ENCODE results near the gene PTAFR. TPM values are rescaled to one million over a fixed set of nuclear protein-coding genes. Genes with fewer than 3 reads are reported as not detected.

The PTAFR gene
- polyA plus RNA-seq, 1 donor (not counting 4 experiments of a cell fraction or from before 2014, with no cell fraction given) = 19.6 TPM

DNA sequence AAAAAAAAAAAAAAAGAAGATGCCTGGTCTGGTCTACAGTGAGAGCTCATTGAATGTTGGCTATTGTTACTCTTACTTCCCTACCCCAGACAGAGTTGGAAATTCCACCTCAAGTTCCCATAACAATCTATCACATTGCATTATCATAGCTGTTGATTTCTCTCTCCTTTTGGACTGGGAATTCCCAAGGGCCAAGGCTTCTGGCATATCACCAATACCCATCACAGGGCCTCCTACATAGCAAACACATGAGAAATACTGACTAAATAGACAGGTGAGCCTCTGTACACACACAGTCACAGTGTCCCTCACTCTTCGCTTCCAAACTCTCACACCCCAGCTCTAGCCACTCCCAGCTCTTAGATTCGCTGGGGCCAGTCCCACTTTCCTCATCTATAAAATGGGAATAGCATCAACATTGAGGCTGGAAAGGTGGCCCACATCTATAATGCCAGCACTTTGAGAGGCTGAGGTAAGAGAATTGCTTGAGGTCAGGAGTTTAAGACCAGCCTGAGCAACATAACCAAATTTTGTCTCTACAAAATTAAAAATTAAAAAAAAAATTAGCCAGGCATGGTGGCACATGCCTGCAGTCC is 6.4 kb downstream of the PTAFR start:
- no peak overlapping the region for H2AFZ ChIP-seq (ENCODE audit: control insufficient read depth, low read length)
- H3K79me2 ChIP-seq (ENCODE audit: control insufficient read depth, insufficient read depth, low read length) = no peaks in the 10 kb centered on the region
- no peak for FAIRE-seq
- H3K4me3 ChIP-seq (ENCODE audit: control insufficient read depth in 2 of 3, extremely low read depth in 1 of 3, insufficient read depth in 2 of 3, low read depth in 1 of 3, low read length in 3 of 3) = no peak overlapping the region
- no peaks in the 10 kb centered on the region for H3K9me3 ChIP-seq (ENCODE audit: control insufficient read depth, low read depth, low read length)
- DNase-seq (ENCODE audit: low read depth, low spot score) = no peak
- H3K4me2 ChIP-seq (ENCODE audit: control insufficient read depth, extremely low read depth, insufficient read depth, low read depth, low read length) = no peak overlapping the region
- peaks cover 18% of the 10 kb centered on the region for H3K4me1 ChIP-seq (ENCODE audit: control insufficient read depth, extremely low read depth, insufficient read depth, low read length)
- no peak overlapping the region for H3K27ac ChIP-seq (ENCODE audit: control insufficient read depth, insufficient read depth, low read length)
- no peaks in the 10 kb centered on the region for H3K27me3 ChIP-seq (ENCODE audit: control insufficient read depth, extremely low read depth, insufficient read depth, low read length)
- H3K36me3 ChIP-seq (ENCODE audit: control insufficient read depth in 2 of 2, extremely low read depth in 1 of 2, insufficient read depth in 2 of 2, low read length in 2 of 2) = no peaks in the 10 kb centered on the region
- TF ChIP-seq EZH2 (IDR thresholded peaks at IDR 0.05; ENCODE audit: low read length) = no peak
- TF ChIP-seq, protein P1, sequence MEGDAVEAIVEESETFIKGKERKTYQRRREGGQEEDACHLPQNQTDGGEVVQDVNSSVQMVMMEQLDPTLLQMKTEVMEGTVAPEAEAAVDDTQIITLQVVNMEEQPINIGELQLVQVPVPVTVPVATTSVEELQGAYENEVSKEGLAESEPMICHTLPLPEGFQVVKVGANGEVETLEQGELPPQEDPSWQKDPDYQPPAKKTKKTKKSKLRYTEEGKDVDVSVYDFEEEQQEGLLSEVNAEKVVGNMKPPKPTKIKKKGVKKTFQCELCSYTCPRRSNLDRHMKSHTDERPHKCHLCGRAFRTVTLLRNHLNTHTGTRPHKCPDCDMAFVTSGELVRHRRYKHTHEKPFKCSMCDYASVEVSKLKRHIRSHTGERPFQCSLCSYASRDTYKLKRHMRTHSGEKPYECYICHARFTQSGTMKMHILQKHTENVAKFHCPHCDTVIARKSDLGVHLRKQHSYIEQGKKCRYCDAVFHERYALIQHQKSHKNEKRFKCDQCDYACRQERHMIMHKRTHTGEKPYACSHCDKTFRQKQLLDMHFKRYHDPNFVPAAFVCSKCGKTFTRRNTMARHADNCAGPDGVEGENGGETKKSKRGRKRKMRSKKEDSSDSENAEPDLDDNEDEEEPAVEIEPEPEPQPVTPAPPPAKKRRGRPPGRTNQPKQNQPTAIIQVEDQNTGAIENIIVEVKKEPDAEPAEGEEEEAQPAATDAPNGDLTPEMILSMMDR (optimal IDR thresholded peaks at IDR 0.05 in 1 of 3, IDR thresholded peaks at IDR 0.05 in 1 of 3, conservative IDR thresholded peaks at IDR 0.05 in 1 of 3; ENCODE audit: extremely low read depth in 1 of 3, insufficient read depth in 2 of 3, low read length in 3 of 3) = no peak
- dilution Hi-C loops (cut with MboI; ENCODE audit: extremely low pct_ligation_motif_present, low sequenced_read_pairs) = no loop called here
- no peaks in the 10 kb centered on the region for H4K20me1 ChIP-seq (ENCODE audit: control insufficient read depth, extremely low read depth, insufficient read depth, low read length)
- H3K9ac ChIP-seq (ENCODE audit: control insufficient read depth, extremely low read depth, insufficient read depth, low read length) = no peak overlapping the region
- no peaks in the 10 kb centered on the region for H3K9me1 ChIP-seq (ENCODE audit: control insufficient read depth, extremely low read depth, insufficient read depth, low read length)

DNA sequence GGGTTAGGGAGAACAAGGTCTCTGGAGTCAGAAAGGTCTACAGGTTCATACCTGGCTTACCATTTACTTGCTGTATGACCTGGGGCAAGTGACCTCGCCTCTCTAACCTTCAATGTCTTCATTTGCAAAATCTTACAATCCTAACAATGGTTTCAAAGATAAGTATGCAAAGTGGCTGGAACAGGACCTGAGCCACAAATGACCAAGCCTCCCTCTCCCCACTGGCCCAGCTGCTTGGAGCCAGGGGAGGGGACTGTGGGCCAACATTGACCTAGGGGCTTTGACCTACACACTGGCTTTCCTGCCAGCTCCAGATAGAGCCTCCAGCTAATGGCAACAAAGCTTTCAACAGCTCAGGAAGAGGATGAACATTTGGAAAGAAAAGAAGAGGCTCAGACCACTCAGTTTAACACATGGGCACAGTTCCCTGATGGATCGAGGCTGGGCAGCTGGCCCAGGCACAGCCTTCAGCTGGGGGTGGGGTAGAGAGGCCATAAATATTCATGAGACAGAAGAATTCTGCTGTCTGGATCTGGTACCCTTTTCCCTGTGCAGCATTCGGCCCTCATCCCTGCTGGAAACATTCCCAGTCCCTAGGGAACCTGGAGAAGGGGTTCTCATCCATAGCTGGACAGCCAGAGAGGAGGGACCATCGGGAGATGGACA is 12.9 kb downstream of the PTAFR start:
- Histone ChIP-seq H3K9me1 (ENCODE audit: control insufficient read depth, extremely low read depth, insufficient read depth, low read length) (no peaks in the 10 kb centered on the region), H2AFZ (ENCODE audit: control insufficient read depth, low read length) (no peak overlapping the region), H3K4me2 (ENCODE audit: control insufficient read depth, extremely low read depth, insufficient read depth, low read depth, low read length) (no peak overlapping the region), H3K36me3 (ENCODE audit: control insufficient read depth in 2 of 2, extremely low read depth in 1 of 2, insufficient read depth in 2 of 2, low read length in 2 of 2) (no peaks in the 10 kb centered on the region), H3K27me3 (ENCODE audit: control insufficient read depth, extremely low read depth, insufficient read depth, low read length) (no peaks in the 10 kb centered on the region), H3K9ac (ENCODE audit: control insufficient read depth, extremely low read depth, insufficient read depth, low read length) (no peak overlapping the region), H4K20me1 (ENCODE audit: control insufficient read depth, extremely low read depth, insufficient read depth, low read length) (no peaks in the 10 kb centered on the region), H3K27ac (ENCODE audit: control insufficient read depth, insufficient read depth, low read length) (no peak overlapping the region), H3K4me1 (ENCODE audit: control insufficient read depth, extremely low read depth, insufficient read depth, low read length) (peaks cover 13% of the 10 kb centered on the region), H3K4me3 (ENCODE audit: control insufficient read depth in 2 of 3, extremely low read depth in 1 of 3, insufficient read depth in 2 of 3, low read depth in 1 of 3, low read length in 3 of 3) (no peak overlapping the region), H3K79me2 (ENCODE audit: control insufficient read depth, insufficient read depth, low read length) (no peaks in the 10 kb centered on the region), H3K9me3 (ENCODE audit: control insufficient read depth, low read depth, low read length) (no peaks in the 10 kb centered on the region)
- dilution Hi-C loops (cut with MboI; ENCODE audit: extremely low pct_ligation_motif_present, low sequenced_read_pairs) = no loop called here
- no peak for FAIRE-seq
- TF ChIP-seq, protein P1 (optimal IDR thresholded peaks at IDR 0.05 in 1 of 3, IDR thresholded peaks at IDR 0.05 in 1 of 3, conservative IDR thresholded peaks at IDR 0.05 in 1 of 3; ENCODE audit: extremely low read depth in 1 of 3, insufficient read depth in 2 of 3, low read length in 3 of 3) = no peak
- TF ChIP-seq EZH2 (IDR thresholded peaks at IDR 0.05; ENCODE audit: low read length) = no peak
- no peak for DNase-seq (ENCODE audit: low read depth, low spot score)

All from keratinocyte (primary cell).